Keratinocyte (primary cell): ENCODE results near the gene CD68.

ENCODE experiments used
- CTCF ChIP-seq, 3 experiments: IDR thresholded peaks in 1 of 3; conservative IDR thresholded peaks in 1 of 3; optimal IDR thresholded peaks in 1 of 3; 2 replicates in 2 of 3; 3 replicates in 1 of 3; pipeline versions ENCODE3 to v1.5.1; 2011; ENCODE audit warnings: low read length in 3 of 3, mild to moderate bottlenecking in 3 of 3, moderate library complexity in 2 of 3, control low read depth in 1 of 3, inconsistent platforms in 1 of 3; ENCODE audit not compliant: insufficient read depth in 2 of 3; ENCODE audit errors: extremely low read depth in 1 of 3
- EZH2 ChIP-seq: IDR thresholded peaks from one replicate; pipeline ENCODE4 v1.6.1; 2012; ENCODE audit warnings: inconsistent platforms, mild to moderate bottlenecking, low read length, moderate library complexity

- no peak for TF ChIP-seq CTCF (optimal IDR thresholded peaks at IDR 0.05 in 1 of 3, IDR thresholded peaks at IDR 0.05 in 1 of 3, conservative IDR thresholded peaks at IDR 0.05 in 1 of 3; ENCODE audit: extremely low read depth in 1 of 3, insufficient read depth in 2 of 3, low read length in 3 of 3)
- TF ChIP-seq EZH2: no peak
Measured at GRCh38 chr17:7559320-7560171, 19.9 kb upstream of the CD68 start.
